SK-N-SH treated with all-trans-retinoic acid at 6 μM for 48 hours (cell line): ENCODE data around the gene KDM5C.

Source experiments
- ARNTL ChIP-seq: fragments of 450-650 bp; formaldehyde crosslinking; IDR thresholded peaks from 2 replicates; pipeline ENCODE4 v1.5.0; 2020; ENCODE audit warnings: low read depth, mild to moderate bottlenecking, moderate library complexity, borderline replicate concordance
- CSRNP3 ChIP-seq: fragments of 250-450 bp; sonication (Bioruptor Pico); IDR thresholded peaks from 2 replicates; pipeline ENCODE4 v1.5.1; 2021; ENCODE audit warnings: mild to moderate bottlenecking, moderate library complexity
- ESRRG ChIP-seq: fragments of 250-450 bp; sonication (Bioruptor Pico); IDR thresholded peaks from 2 replicates; pipeline ENCODE4 v1.6.1; 2021; ENCODE audit warnings: mild to moderate bottlenecking
- ISL1 ChIP-seq: fragments of 250-450 bp; sonication (Bioruptor Pico); IDR thresholded peaks from 2 replicates; pipeline ENCODE4 v2.1.2; 2022; ENCODE audit warnings: mild to moderate bottlenecking, moderate library complexity
- PPARA ChIP-seq: fragments of 250-450 bp; sonication (Bioruptor Pico); IDR thresholded peaks from 2 replicates; pipeline ENCODE4 v1.5.0; 2020; ENCODE audit warnings: mild to moderate bottlenecking, borderline replicate concordance
- TCF4 ChIP-seq: fragments of 250-450 bp; sonication (Bioruptor Pico); IDR thresholded peaks from 2 replicates; pipeline ENCODE4 v1.8.0; 2021; ENCODE audit warnings: mild to moderate bottlenecking, moderate library complexity, borderline replicate concordance
- ZC3H10 ChIP-seq: fragments of 250-450 bp; sonication (Bioruptor Pico); IDR thresholded peaks from 2 replicates; pipeline ENCODE4 v1.5.1; 2021; ENCODE audit warnings: mild to moderate bottlenecking, moderate library complexity
- TF ChIP-seq, protein P1 (sequence below): fragments of 250-450 bp; sonication (Bioruptor Pico); IDR thresholded peaks from 2 replicates; pipeline ENCODE4 v1.5.1; 2020; ENCODE audit warnings: low read depth, mild to moderate bottlenecking, moderate library complexity
- TF ChIP-seq, protein P2 (sequence below): fragments of 250-450 bp; sonication (Bioruptor Pico); IDR thresholded peaks from 2 replicates; pipeline ENCODE4 v1.8.0; 2020; ENCODE audit warnings: mild to moderate bottlenecking, moderate library complexity, borderline replicate concordance

DNA sequence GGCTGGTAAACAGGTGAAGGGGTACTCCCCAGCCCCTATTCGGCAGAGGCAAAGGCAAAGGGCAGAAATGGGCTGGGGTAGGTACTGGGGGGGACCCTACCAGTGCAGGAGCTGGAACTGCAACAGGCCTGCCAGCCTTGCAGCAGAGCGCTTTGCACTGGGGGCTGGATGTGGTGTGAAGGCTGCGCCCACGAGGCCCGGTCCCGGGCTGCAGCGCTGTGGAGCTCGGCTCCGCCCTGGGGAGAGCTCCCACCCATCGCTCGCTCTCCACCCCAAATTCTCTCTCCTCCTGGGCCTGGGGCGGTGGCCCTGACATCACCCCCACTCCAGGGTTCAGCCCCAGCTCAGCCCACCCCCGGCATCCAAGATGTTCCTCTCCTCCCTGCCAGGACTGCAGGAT lies 32.2 kb upstream of the KDM5C start:
- no peak for TF ChIP-seq ZC3H10
- TF ChIP-seq ARNTL (CRISPR knock-in tag) = no peak
- no peak for TF ChIP-seq TCF4 (CRISPR knock-in tag)
- TF ChIP-seq, protein P1, sequence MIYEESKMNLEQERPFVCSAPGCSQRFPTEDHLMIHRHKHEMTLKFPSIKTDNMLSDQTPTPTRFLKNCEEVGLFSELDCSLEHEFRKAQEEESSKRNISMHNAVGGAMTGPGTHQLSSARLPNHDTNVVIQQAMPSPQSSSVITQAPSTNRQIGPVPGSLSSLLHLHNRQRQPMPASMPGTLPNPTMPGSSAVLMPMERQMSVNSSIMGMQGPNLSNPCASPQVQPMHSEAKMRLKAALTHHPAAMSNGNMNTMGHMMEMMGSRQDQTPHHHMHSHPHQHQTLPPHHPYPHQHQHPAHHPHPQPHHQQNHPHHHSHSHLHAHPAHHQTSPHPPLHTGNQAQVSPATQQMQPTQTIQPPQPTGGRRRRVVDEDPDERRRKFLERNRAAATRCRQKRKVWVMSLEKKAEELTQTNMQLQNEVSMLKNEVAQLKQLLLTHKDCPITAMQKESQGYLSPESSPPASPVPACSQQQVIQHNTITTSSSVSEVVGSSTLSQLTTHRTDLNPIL (CRISPR knock-in tag) = no peak
- TF ChIP-seq, protein P2, sequence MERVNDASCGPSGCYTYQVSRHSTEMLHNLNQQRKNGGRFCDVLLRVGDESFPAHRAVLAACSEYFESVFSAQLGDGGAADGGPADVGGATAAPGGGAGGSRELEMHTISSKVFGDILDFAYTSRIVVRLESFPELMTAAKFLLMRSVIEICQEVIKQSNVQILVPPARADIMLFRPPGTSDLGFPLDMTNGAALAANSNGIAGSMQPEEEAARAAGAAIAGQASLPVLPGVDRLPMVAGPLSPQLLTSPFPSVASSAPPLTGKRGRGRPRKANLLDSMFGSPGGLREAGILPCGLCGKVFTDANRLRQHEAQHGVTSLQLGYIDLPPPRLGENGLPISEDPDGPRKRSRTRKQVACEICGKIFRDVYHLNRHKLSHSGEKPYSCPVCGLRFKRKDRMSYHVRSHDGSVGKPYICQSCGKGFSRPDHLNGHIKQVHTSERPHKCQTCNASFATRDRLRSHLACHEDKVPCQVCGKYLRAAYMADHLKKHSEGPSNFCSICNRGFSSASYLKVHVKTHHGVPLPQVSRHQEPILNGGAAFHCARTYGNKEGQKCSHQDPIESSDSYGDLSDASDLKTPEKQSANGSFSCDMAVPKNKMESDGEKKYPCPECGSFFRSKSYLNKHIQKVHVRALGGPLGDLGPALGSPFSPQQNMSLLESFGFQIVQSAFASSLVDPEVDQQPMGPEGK (CRISPR knock-in tag) = no peak
- no peak for TF ChIP-seq ISL1 (CRISPR knock-in tag)
- no peak for TF ChIP-seq CSRNP3 (CRISPR knock-in tag)
- TF ChIP-seq ESRRG (CRISPR knock-in tag) = no peak
- no peak for TF ChIP-seq PPARA (CRISPR knock-in tag)
